ENCODE data around the gene SYNGR2.

- TF ChIP-seq, protein P1, sequence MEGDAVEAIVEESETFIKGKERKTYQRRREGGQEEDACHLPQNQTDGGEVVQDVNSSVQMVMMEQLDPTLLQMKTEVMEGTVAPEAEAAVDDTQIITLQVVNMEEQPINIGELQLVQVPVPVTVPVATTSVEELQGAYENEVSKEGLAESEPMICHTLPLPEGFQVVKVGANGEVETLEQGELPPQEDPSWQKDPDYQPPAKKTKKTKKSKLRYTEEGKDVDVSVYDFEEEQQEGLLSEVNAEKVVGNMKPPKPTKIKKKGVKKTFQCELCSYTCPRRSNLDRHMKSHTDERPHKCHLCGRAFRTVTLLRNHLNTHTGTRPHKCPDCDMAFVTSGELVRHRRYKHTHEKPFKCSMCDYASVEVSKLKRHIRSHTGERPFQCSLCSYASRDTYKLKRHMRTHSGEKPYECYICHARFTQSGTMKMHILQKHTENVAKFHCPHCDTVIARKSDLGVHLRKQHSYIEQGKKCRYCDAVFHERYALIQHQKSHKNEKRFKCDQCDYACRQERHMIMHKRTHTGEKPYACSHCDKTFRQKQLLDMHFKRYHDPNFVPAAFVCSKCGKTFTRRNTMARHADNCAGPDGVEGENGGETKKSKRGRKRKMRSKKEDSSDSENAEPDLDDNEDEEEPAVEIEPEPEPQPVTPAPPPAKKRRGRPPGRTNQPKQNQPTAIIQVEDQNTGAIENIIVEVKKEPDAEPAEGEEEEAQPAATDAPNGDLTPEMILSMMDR (IDR thresholded peaks at IDR 0.05) = no peak
- no peak for TF ChIP-seq POLR2A (IDR thresholded peaks at IDR 0.05)
- TF ChIP-seq EP300 (IDR thresholded peaks at IDR 0.05) = no peak
Measured at GRCh38 chr17:78211032-78211431, 42.7 kb downstream of the SYNGR2 start.
